Astrocyte (in vitro differentiated cells and primary cell): ENCODE measurements around the gene RAPGEF6. TPM values are rescaled to one million over a fixed set of nuclear protein-coding genes. Genes with fewer than 3 reads are reported as not detected.

Source experiments
- DNase-seq: peaks from one replicate; pipeline ENCODE4 v3.0.0-alpha.2; 2010; ENCODE audit warnings: low read depth
- FAIRE-seq: peaks from 2 replicates; lab custom pipeline; 2011; peaks lifted over from hg19 to GRCh38; lab: Jason Lieb, UNC
- H2AFZ ChIP-seq: 2 replicates; pipeline ENCODE4 v1.6.0; 2012; ENCODE audit warnings: low read depth, low read length, inconsistent platforms
- H3K27ac ChIP-seq: 2 replicates; pipeline ENCODE4 v1.5.1; 2011; ENCODE audit warnings: low read depth, low read length, inconsistent platforms
- H3K27me3 ChIP-seq: 2 replicates; pipeline ENCODE4 v1.6.0; 2011; ENCODE audit warnings: low read length, inconsistent platforms; ENCODE audit not compliant: insufficient read depth
- H3K36me3 ChIP-seq: 2 replicates; pipeline ENCODE4 v1.5.1; 2011; ENCODE audit warnings: low read length, inconsistent platforms; ENCODE audit not compliant: insufficient read depth
- H3K4me1 ChIP-seq: 2 replicates; pipeline ENCODE4 v1.5.1; 2011; ENCODE audit warnings: low read length, inconsistent platforms; ENCODE audit not compliant: insufficient read depth
- H3K4me2 ChIP-seq: 2 replicates; pipeline ENCODE4 v1.6.0; 2012; ENCODE audit warnings: low read length, inconsistent platforms
- H3K4me3 ChIP-seq: 2 replicates; pipeline ENCODE4 v1.5.1; 2011; ENCODE audit warnings: low read depth, mild to moderate bottlenecking, low read length, inconsistent platforms; ENCODE audit not compliant: insufficient read depth
- H3K79me2 ChIP-seq: 2 replicates; pipeline ENCODE4 v1.6.0; 2012; ENCODE audit warnings: mild to moderate bottlenecking, low read length, inconsistent platforms; ENCODE audit not compliant: insufficient read depth
- H3K9ac ChIP-seq: 2 replicates; pipeline ENCODE4 v1.6.0; 2012; ENCODE audit warnings: mild to moderate bottlenecking, low read length, inconsistent platforms
- H3K9me3 ChIP-seq: 2 replicates; pipeline ENCODE4 v1.5.1; 2012; ENCODE audit warnings: low read depth, mild to moderate bottlenecking, low read length, inconsistent platforms; ENCODE audit not compliant: insufficient read depth
- H4K20me1 ChIP-seq: 2 replicates; pipeline ENCODE4 v1.6.0; 2012; ENCODE audit warnings: low read length, inconsistent platforms; ENCODE audit not compliant: insufficient read depth
- H3K27ac Mint-ChIP-seq: one replicate; pipeline ENCODE4 v1.8.0; 2021; ENCODE audit warnings: mild to moderate bottlenecking, mixed read lengths; ENCODE audit not compliant: unreplicated experiment
- H3K27me3 Mint-ChIP-seq: one replicate; pipeline ENCODE4 v1.8.0; 2021; ENCODE audit warnings: low read depth, mixed read lengths; ENCODE audit not compliant: unreplicated experiment
- H3K36me3 Mint-ChIP-seq: one replicate; pipeline ENCODE4 v1.8.0; 2021; ENCODE audit warnings: low read depth, mixed read lengths; ENCODE audit not compliant: unreplicated experiment
- H3K4me1 Mint-ChIP-seq: one replicate; pipeline ENCODE4 v1.8.0; 2021; ENCODE audit warnings: low read depth, mixed read lengths; ENCODE audit not compliant: unreplicated experiment
- H3K4me3 Mint-ChIP-seq: one replicate; pipeline ENCODE4 v1.8.0; 2021; ENCODE audit warnings: mild to moderate bottlenecking, moderate library complexity, mixed read lengths; ENCODE audit not compliant: unreplicated experiment
- H3K9me3 Mint-ChIP-seq: one replicate; pipeline ENCODE4 v1.8.0; 2021; ENCODE audit warnings: mild to moderate bottlenecking, mixed read lengths; ENCODE audit not compliant: unreplicated experiment
- CTCF ChIP-seq: IDR thresholded peaks from 2 replicates; pipeline ENCODE4 v1.5.1; 2011; ENCODE audit warnings: low read depth, mild to moderate bottlenecking, inconsistent platforms, low read length, moderate library complexity; ENCODE audit not compliant: insufficient read depth
- EZH2 ChIP-seq: IDR thresholded peaks from 2 replicates; pipeline ENCODE4 v1.6.1; 2012; ENCODE audit warnings: mild to moderate bottlenecking, low read length, inconsistent platforms; ENCODE audit not compliant: insufficient read depth
- total RNA-seq: library from RNA; stranded (reverse); gene quantifications from 2 replicates; pipeline ENCODE4 v1.2.1, GENCODE V29; 2021

The RAPGEF6 gene
- total RNA-seq, 1 donor from 2014 or later = 14.9 TPM

GRCh38 chr5:131677115-131677514 is 42.1 kb upstream of the RAPGEF6 start:
- Histone ChIP-seq H3K27me3 (no peaks in the 10 kb centered on the region), H3K4me2 (no peak overlapping the region), H3K9ac (no peak overlapping the region), H3K9me3 (no peaks in the 10 kb centered on the region), H3K4me3 (no peak overlapping the region), H3K36me3 (peaks cover 16% of the 10 kb centered on the region), H4K20me1 (no peaks in the 10 kb centered on the region), H3K4me1 (no peaks in the 10 kb centered on the region), H3K79me2 (no peaks in the 10 kb centered on the region), H3K27ac (no peak overlapping the region), H2AFZ (no peak overlapping the region)
- DNase-seq = peak; percentile 8
- H3K9me3 Mint-ChIP-seq = no peaks in the 10 kb centered on the region
- TF ChIP-seq CTCF (no peak), EZH2 (no peak)
- no peaks in the 10 kb centered on the region for H3K27me3 Mint-ChIP-seq
- FAIRE-seq = no peak
- no peak overlapping the region for H3K4me3 Mint-ChIP-seq
- no peak overlapping the region for H3K27ac Mint-ChIP-seq
- H3K4me1 Mint-ChIP-seq = peaks cover 5% of the 10 kb centered on the region
- H3K36me3 Mint-ChIP-seq = peaks cover 21% of the 10 kb centered on the region

DNA sequence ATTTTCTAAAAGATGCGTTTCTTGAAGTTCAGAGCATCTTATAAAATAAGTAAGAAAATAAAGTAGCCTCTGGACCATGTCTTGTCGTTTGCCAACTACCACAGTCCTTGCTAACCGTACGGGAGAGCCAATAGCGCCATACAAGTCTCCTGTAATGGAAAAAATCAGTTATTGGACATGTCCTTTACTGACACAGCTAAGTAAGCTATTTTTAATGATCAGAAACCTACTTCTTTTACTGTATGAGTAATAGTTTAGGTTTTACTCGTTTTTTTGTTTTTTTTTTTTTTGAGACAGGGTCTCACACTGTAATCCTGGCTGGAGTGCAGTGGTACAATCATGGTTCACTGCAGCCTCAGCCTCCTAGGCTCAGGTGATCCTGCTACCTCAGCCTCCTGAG is 37.7 kb upstream of the RAPGEF6 start:
- Histone ChIP-seq H3K4me1 (peaks cover 5% of the 10 kb centered on the region), H3K9ac (no peak overlapping the region), H3K4me3 (no peak overlapping the region), H3K36me3 (peaks cover 44% of the 10 kb centered on the region), H3K4me2 (peak overlapping the region; percentile 10), H3K27ac (peak overlapping the region; percentile 57), H2AFZ (no peak overlapping the region), H4K20me1 (no peaks in the 10 kb centered on the region), H3K27me3 (no peaks in the 10 kb centered on the region), H3K9me3 (no peaks in the 10 kb centered on the region), H3K79me2 (no peaks in the 10 kb centered on the region)
- Mint-ChIP-seq H3K27ac (no peak overlapping the region), H3K36me3 (peaks cover 22% of the 10 kb centered on the region), H3K9me3 (no peaks in the 10 kb centered on the region), H3K27me3 (no peaks in the 10 kb centered on the region), H3K4me3 (no peak overlapping the region), H3K4me1 (peaks cover 2% of the 10 kb centered on the region)
- DNase-seq (peak; percentile 15), FAIRE-seq (no peak)
- TF ChIP-seq EZH2 = no peak
- TF ChIP-seq CTCF = no peak

DNA sequence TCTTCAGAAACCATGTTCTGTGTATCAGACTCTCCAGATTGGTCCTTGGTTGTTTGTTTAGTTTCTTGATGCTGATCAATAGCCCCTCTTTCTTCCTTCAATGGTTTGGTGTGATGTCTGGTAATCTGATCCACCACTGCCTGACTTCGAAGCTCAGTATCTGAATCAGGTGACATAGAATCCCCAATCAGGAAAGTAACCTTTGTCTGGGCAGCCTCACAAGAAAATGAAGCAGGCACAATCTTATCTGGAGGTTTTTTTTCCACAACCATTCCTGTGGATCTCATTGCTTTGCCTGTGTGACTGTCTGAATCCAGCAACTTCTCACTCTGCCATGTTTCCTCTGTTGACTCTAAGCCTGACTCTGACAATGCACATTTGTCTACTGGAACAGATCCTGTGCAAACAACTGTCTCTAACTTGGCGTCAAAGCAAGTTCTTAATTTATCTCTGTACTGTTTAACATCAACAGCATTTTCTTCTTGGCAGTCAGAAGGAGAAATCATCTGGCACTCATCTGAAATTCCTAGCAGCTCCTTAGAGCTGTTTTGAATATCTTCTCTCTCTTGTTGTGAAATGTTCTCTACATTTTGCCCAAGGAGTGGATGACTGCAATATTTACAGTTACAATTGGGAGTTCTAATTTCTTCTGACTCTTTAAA is 37.1 kb upstream of the RAPGEF6 start:
- Mint-ChIP-seq H3K4me1 (peaks cover 2% of the 10 kb centered on the region), H3K9me3 (no peaks in the 10 kb centered on the region), H3K4me3 (no peak overlapping the region), H3K36me3 (peaks cover 20% of the 10 kb centered on the region), H3K27me3 (no peaks in the 10 kb centered on the region), H3K27ac (no peak overlapping the region)
- Histone ChIP-seq H3K9ac (no peak overlapping the region), H3K9me3 (no peaks in the 10 kb centered on the region), H3K79me2 (no peaks in the 10 kb centered on the region), H3K27me3 (no peaks in the 10 kb centered on the region), H3K4me3 (no peak overlapping the region), H4K20me1 (no peaks in the 10 kb centered on the region), H2AFZ (no peak overlapping the region), H3K4me1 (peaks cover 5% of the 10 kb centered on the region), H3K27ac (peak overlapping the region; percentile 57), H3K36me3 (peaks cover 38% of the 10 kb centered on the region), H3K4me2 (peak overlapping the region; percentile 10)
- no peak for TF ChIP-seq EZH2
- TF ChIP-seq CTCF = no peak
- FAIRE-seq (peak; percentile 88), DNase-seq (peak; percentile 96)
